Endothelial cell of umbilical vein (primary cell): ENCODE measurements around the gene DDX24. TPM values are rescaled to one million over a fixed set of nuclear protein-coding genes. Genes with fewer than 3 reads are reported as not detected.

Experiments
- BruUV-seq: library from RNA; stranded (reverse); fragments of 400-500 nt; replicated peaks from 2 replicates; lab custom pipeline; 2021; lab: Mats Ljungman, UMichigan
- CTCF ChIA-PET: fragments of 300-600, 350-600 bp; sonication (Branson Sonifier 250); formaldehyde crosslinking; loops from one replicate; lab custom pipeline; 2021; ENCODE audit warnings: antibody characterized with exemption, inconsistent platforms; lab: Charles Lee
- POLR2A ChIA-PET: fragments of 300-600, 350-600 bp; sonication (Branson Sonifier 250); formaldehyde crosslinking; loops from one replicate; lab custom pipeline; 2021; ENCODE audit warnings: antibody characterized with exemption, inconsistent platforms; lab: Charles Lee
- DNase-seq: peaks from one replicate; pipeline ENCODE4 v3.0.0-alpha.2; 2011; ENCODE audit warnings: low read depth, low spot score
- FAIRE-seq: peaks from 2 replicates; lab custom pipeline; 2011; peaks lifted over from hg19 to GRCh38; lab: Jason Lieb, UNC
- H2AFZ ChIP-seq: 2 replicates; pipeline ENCODE4 v1.6.0; 2012; ENCODE audit warnings: low read depth, low read length, control low read depth, inconsistent platforms
- H3K27ac ChIP-seq: 2 replicates; pipeline ENCODE4 v1.5.1; 2011; ENCODE audit warnings: low read depth, mild to moderate bottlenecking, control low read depth, low read length, moderate library complexity; ENCODE audit not compliant: insufficient read depth
- H3K27me3 ChIP-seq, 2 experiments: 2 replicates each; pipeline versions ENCODE4 v1.6.0 to v1.6.1; 2011; ENCODE audit warnings: low read length in 2 of 2, mixed read lengths in 1 of 2; ENCODE audit not compliant: control insufficient read depth in 2 of 2, insufficient read depth in 2 of 2
- H3K36me3 ChIP-seq, 2 experiments: 2 replicates in 1 of 2; 3 replicates in 1 of 2; pipeline ENCODE4 v1.5.1; 2011; ENCODE audit warnings: low read length in 2 of 2, mild to moderate bottlenecking in 1 of 2, moderate library complexity in 1 of 2; ENCODE audit not compliant: control insufficient read depth in 2 of 2, insufficient read depth in 2 of 2; ENCODE audit errors: extremely low read depth in 1 of 2
- H3K4me1 ChIP-seq: 3 replicates; pipeline ENCODE4 v1.5.1; 2011; ENCODE audit warnings: mild to moderate bottlenecking, low read length; ENCODE audit not compliant: control insufficient read depth, insufficient read depth; ENCODE audit errors: extremely low read depth
- H3K4me2 ChIP-seq: 2 replicates; pipeline ENCODE4 v1.6.1; 2011; ENCODE audit warnings: low read length, control low read depth, mixed read lengths; ENCODE audit not compliant: insufficient read depth
- H3K4me3 ChIP-seq, 3 experiments: fragments of 200-600 bp in 1 of 3; sonication (generic), shearing (Covaris generic) in 1 of 3; replicated peaks in 1 of 3; 2 replicates each; pipeline ENCODE4 v1.5.1; 2011 to 2016; ENCODE audit warnings: control low read depth in 3 of 3, low read length in 3 of 3, mild to moderate bottlenecking in 2 of 3, inconsistent platforms in 1 of 3, low read depth in 1 of 3, moderate library complexity in 1 of 3; ENCODE audit not compliant: insufficient read depth in 1 of 3
- H3K79me2 ChIP-seq: 2 replicates; pipeline ENCODE4 v1.6.0; 2012; ENCODE audit warnings: low read length, inconsistent platforms; ENCODE audit not compliant: control insufficient read depth, insufficient read depth
- H3K9ac ChIP-seq: replicated peaks from 2 replicates; pipeline ENCODE3; 2011; ENCODE audit warnings: low read length, control low read depth; ENCODE audit not compliant: insufficient read depth; ENCODE audit errors: extremely low read depth
- H3K9me1 ChIP-seq: replicated peaks from 3 replicates; pipeline ENCODE4 v1.6.0; 2011; ENCODE audit warnings: mild to moderate bottlenecking, low read length; ENCODE audit not compliant: control insufficient read depth, insufficient read depth; ENCODE audit errors: extremely low read depth
- H3K9me3 ChIP-seq: replicated peaks from 2 replicates; pipeline ENCODE4 v1.5.1; 2012; ENCODE audit warnings: low read length, inconsistent platforms; ENCODE audit not compliant: control insufficient read depth, insufficient read depth
- H4K20me1 ChIP-seq: replicated peaks from 2 replicates; pipeline ENCODE3; 2011; ENCODE audit warnings: mild to moderate bottlenecking, low read length; ENCODE audit not compliant: control insufficient read depth, insufficient read depth; ENCODE audit errors: extremely low read depth
- CTCF ChIP-seq, 2 donors: IDR thresholded peaks; 1 replicate in 1 of 2; 2 replicates in 1 of 2; pipeline ENCODE4 v1.5.1; 2011; ENCODE audit warnings: low read length in 2 of 2, mild to moderate bottlenecking in 2 of 2, moderate library complexity in 2 of 2, control low read depth in 1 of 2, inconsistent platforms in 1 of 2, low read depth in 1 of 2; ENCODE audit not compliant: insufficient read depth in 1 of 2; ENCODE audit errors: extremely low read depth in 1 of 2
- EZH2 ChIP-seq: IDR thresholded peaks from 2 replicates; pipeline ENCODE4 v1.6.1; 2012; ENCODE audit warnings: borderline replicate concordance, low read depth, mild to moderate bottlenecking, moderate library complexity, low read length, inconsistent platforms; ENCODE audit not compliant: severe bottlenecking
- FOS ChIP-seq: IDR thresholded peaks from 2 replicates; pipeline ENCODE4 v1.6.1; 2011; ENCODE audit warnings: mild to moderate bottlenecking, low read length, moderate library complexity, borderline replicate concordance; ENCODE audit not compliant: insufficient read depth
- GATA2 ChIP-seq: IDR thresholded peaks from 2 replicates; pipeline ENCODE4 v1.7.0; 2011; ENCODE audit warnings: low read depth, mild to moderate bottlenecking, moderate library complexity, mixed read lengths, low read length; ENCODE audit not compliant: insufficient read length, insufficient read depth
- JUN ChIP-seq: IDR thresholded peaks from 2 replicates; pipeline ENCODE4 v1.6.1; 2011; ENCODE audit warnings: borderline replicate concordance, low read depth; ENCODE audit not compliant: insufficient read length, insufficient read depth
- MAX ChIP-seq: IDR thresholded peaks from 2 replicates; pipeline ENCODE4 v1.6.1; 2011; ENCODE audit not compliant: insufficient read depth, insufficient read length
- MYC ChIP-seq: IDR thresholded peaks from one replicate; pipeline ENCODE4 v1.6.1; 2011; ENCODE audit warnings: mild to moderate bottlenecking, low read depth, low read length
- dilution Hi-C: fragments of 300-500 bp; cut with MboI; formaldehyde crosslinking; loops from one replicate; pipeline ENCODE4 v1.15.0; 2019; ENCODE audit warnings: low sequenced_read_pairs; ENCODE audit not compliant: extremely low pct_ligation_motif_present
- intact Hi-C: fragments of 100-400 bp; cut with micrococcal nuclease; formaldehyde crosslinking; loops from one replicate; pipeline ENCODE4 v1.10.0; 2022
- polyA plus RNA-seq, 4 experiments: library from polyadenylated mRNA; depleted of rRNA in 3 of 4; stranded (reverse) in 3 of 4; unstranded in 1 of 4; fragments of >200 nt; gene quantifications; 2 replicates each; pipeline versions ENCODE4 v1.2.1 to v1.2.3, GENCODE V29; 2011 to 2012; ENCODE audit warnings: missing spikeins in 1 of 4
- total RNA-seq: library from RNA; stranded (reverse); gene quantifications from 2 replicates; pipeline ENCODE4 v1.2.3, GENCODE V29; 2021

The DDX24 gene
- total and polyA plus RNA-seq, 2 donors (not counting 3 experiments of a cell fraction or from before 2014, with no cell fraction given) = 88.3 to 141 TPM

GRCh38 chr14:94045101-94045500 lies 35.9 kb downstream of the DDX24 start:
- intact Hi-C loops (no loop called here), dilution Hi-C loops (no loop called here)
- H3K27me3 ChIP-seq = no peaks in the 10 kb centered on the region
- no peak overlapping the region for H3K9ac ChIP-seq
- ChIA-PET POLR2A (no interaction called here), CTCF (interaction anchor here (0.7 to 2.8 kb wide), 3 partner anchors 10 to 92 kb away, joined by 3 to 19 read pairs (median 6); no protein-coding TSS in a partner anchor)
- no peaks in the 10 kb centered on the region for H4K20me1 ChIP-seq
- no peak for FAIRE-seq
- TF ChIP-seq GATA2 (no peak), EZH2 (no peak), MYC (no peak), CTCF (IDR thresholded peaks at IDR 0.05; ENCODE audit: extremely low read depth in 1 of 2, insufficient read depth in 1 of 2, low read depth in 1 of 2, low read length in 2 of 2) (no peak), FOS (no peak), JUN (no peak), MAX (no peak)
- no peak overlapping the region for H3K4me3 ChIP-seq
- no peak overlapping the region for H3K27ac ChIP-seq
- no peaks in the 10 kb centered on the region for H3K9me3 ChIP-seq
- H3K79me2 ChIP-seq = no peaks in the 10 kb centered on the region
- peaks cover 8 to 16% of the 10 kb centered on the region in 2 experiments for H3K36me3 ChIP-seq
- no peak overlapping the region for H2AFZ ChIP-seq
- no TSS peak for BruUV-seq
- DNase-seq = no peak
- no peaks in the 10 kb centered on the region for H3K9me1 ChIP-seq
- H3K4me2 ChIP-seq = no peak overlapping the region
- peaks cover 3% of the 10 kb centered on the region for H3K4me1 ChIP-seq
